ENCODE results near the gene SMIM7. TPM values are rescaled to one million over a fixed set of nuclear protein-coding genes. Genes with fewer than 3 reads are reported as not detected.

Gene SMIM7
- 57.1 and 83.3 TPM in 2 replicates for total RNA-seq

DNA sequence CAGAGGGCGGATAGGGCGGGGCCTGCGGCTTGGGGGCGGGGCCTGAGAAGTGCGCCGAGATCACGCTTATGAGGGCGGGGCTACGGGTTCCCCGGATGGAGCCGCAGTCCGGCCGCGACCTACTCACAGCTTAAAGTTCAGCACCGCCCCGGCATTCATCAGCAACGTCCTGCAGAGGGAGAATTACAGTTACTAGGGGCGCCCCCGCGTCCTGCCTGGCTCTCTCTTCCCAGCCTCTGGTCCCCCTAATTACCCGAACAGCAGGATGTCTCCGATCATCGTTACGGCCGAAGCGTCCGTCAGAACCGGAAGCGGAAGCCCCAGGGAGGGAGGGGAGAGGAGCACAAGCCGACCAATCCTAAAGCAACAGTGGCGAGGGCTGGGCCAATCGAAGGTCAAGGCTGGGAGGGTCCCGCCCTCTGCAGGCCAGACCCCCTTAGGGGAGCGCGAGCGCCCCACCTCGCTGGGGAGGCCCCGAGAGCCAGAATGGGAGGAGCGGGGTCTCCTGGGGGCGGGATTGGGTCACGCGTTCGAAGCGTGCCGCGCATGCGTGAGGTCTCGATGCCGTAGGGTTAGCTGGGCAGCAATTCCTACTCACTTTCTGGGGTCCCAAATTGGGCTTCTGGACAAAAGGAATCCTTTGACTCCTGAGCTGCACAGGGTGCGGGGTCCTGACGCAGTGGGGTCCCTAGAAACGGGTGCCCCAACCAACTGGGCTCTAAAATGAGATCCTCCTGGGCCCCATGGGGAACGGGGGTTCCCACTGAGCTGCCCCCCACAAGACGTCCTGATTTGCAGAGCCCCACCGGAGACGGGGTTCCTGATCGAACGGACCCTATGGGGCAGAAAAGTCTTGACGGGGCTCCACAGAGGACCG, at the start of gene SMIM7:
TSS of gene SMIM7 (minus strand) at position 313 of the 877 bp plus-strand sequence. CDS start at position 279, 34 bp downstream.

DNA sequence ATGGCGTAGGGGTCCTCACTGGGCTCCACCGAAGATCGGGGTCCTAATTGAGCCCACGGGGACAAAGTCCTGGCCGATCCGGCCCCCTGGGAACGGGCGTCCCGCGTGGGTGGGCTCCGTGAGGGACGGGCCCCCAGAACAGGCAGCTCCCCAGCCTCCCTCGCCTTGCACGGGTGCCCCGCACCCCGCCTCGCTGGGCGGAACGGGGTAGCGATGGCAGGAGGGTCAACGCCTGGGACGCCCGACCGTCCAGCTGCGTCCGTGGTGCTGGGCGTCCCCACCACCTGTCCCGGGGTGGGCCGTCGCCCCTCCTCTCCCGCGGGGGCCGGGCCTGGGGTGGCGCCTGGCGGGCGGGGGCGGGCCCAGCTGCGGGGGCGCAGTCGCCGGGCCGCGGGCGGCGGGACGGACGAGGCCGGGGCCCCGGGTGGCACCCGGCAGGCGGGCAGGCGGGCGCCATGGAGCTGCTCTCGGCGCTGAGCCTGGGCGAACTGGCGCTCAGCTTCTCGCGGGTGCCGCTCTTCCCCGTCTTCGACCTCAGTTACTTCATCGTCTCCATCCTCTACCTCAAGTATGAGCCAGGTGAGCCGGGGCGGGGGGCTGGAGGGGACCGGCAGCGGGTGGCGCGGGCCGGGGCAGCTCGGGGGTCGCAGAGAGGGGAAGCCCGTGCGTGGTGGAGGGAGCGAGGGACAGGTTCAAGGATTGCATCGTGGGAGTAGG, 977 bp upstream of the SMIM7 start, which contains the start of gene TMEM38A:
TSS of gene TMEM38A (plus strand) at position 377 of the 717 bp plus-strand sequence. CDS start at position 456, 79 bp downstream.

GRCh38 chr19:16628183-16628983, 31.6 kb downstream of the SMIM7 start, which contains the start of gene MED26:
MED26 (minus strand) TSS chr19:16628204; CDS start chr19:16627943, 261 bp downstream.

Other genes starting within 250 kb of the SMIM7 start
- gene EPS15L1, start 188.2 kb downstream of the SMIM7 start, total RNA-seq: 7.7 and 8.8 TPM in 2 replicates
- gene CALR3, start 164.0 kb downstream of the SMIM7 start, total RNA-seq: 0.16 TPM in 1 of 2 replicates, not detected in the other
- 2.0 and 2.6 TPM in 2 replicates for gene C19orf44, start 163.8 kb downstream of the SMIM7 start, total RNA-seq
- 4.4 and 4.6 TPM in 2 replicates for gene CHERP, start 117.7 kb downstream of the SMIM7 start, total RNA-seq
- 11.0 and 12.6 TPM in 2 replicates for gene SLC35E1, start 87.7 kb downstream of the SMIM7 start, total RNA-seq
- 3.6 and 4.4 TPM in 2 replicates for gene MED26, start 31.9 kb downstream of the SMIM7 start, total RNA-seq
- gene TMEM38A, start 995 bp upstream of the SMIM7 start, total RNA-seq: 3.2 and 4.8 TPM in 2 replicates
- gene NWD1, start 59.7 kb upstream of the SMIM7 start, total RNA-seq: under 0.01 TPM in 1 of 2 replicates, not detected in the other
- 18.6 and 28.2 TPM in 2 replicates for gene SIN3B, start 169.3 kb upstream of the SMIM7 start, total RNA-seq
- gene F2RL3, start 228.9 kb upstream of the SMIM7 start, total RNA-seq: 0.09 TPM in 1 of 2 replicates, not detected in the other

Measured in bronchial smooth muscle cell (primary cell).